Neuron (in vitro differentiated cells): ENCODE measurements around the gene ITGB5.
"Not testable (repeated sequence)": the region's sequence is repeated elsewhere in the genome, so short reads cannot be mapped to it uniquely, and the experiment has no call there.

Experiments used
- H2AFZ ChIP-seq: one replicate; pipeline ENCODE4 v1.6.1; 2013; ENCODE audit warnings: low read depth, mild to moderate bottlenecking, inconsistent platforms, low read length, moderate library complexity
- H3K27me3 ChIP-seq: one replicate; pipeline ENCODE4 v1.6.1; 2013; ENCODE audit warnings: low read length; ENCODE audit not compliant: insufficient read depth
- H3K36me3 ChIP-seq: one replicate; pipeline ENCODE4 v1.6.1; 2013; ENCODE audit warnings: low read length; ENCODE audit not compliant: insufficient read depth
- H3K4me1 ChIP-seq: one replicate; pipeline ENCODE4 v1.6.1; 2013; ENCODE audit warnings: low read length; ENCODE audit not compliant: insufficient read depth
- H3K4me3 ChIP-seq: 2 replicates; pipeline ENCODE4 v1.5.1; 2013; ENCODE audit warnings: mild to moderate bottlenecking, low read length, moderate library complexity
- H3K9me3 ChIP-seq: one replicate; pipeline ENCODE4 v1.6.1; 2013; ENCODE audit warnings: low read length

Gene ITGB5

GRCh38 chr3:124802702-124803101 lies 84.5 kb downstream of the ITGB5 start:
- H3K36me3 ChIP-seq: no peaks in the 10 kb centered on the region
- no peak overlapping the region for H3K4me3 ChIP-seq
- H2AFZ ChIP-seq: no peak overlapping the region
- H3K4me1 ChIP-seq: peaks cover 10% of the 10 kb centered on the region
- H3K9me3 ChIP-seq: no peaks in the 10 kb centered on the region
- H3K27me3 ChIP-seq: no peaks in the 10 kb centered on the region

GRCh38 chr3:124802061-124802698 lies 85.0 kb downstream of the ITGB5 start:
- Histone ChIP-seq H3K9me3 (no peaks in the 10 kb centered on the region), H3K4me1 (peaks cover 10% of the 10 kb centered on the region), H3K27me3 (no peaks in the 10 kb centered on the region), H2AFZ (no peak overlapping the region), H3K4me3 (no peak overlapping the region), H3K36me3 (no peaks in the 10 kb centered on the region)

- Histone ChIP-seq H3K27me3 (no peaks in the 10 kb centered on the region), H3K4me1 (peaks cover 10% of the 10 kb centered on the region), H3K36me3 (no peaks in the 10 kb centered on the region), H3K4me3 (no peak overlapping the region), H3K9me3 (no peaks in the 10 kb centered on the region), H2AFZ (no peak overlapping the region)
Observed at GRCh38 chr3:124800511-124801258, 86.5 kb downstream of the ITGB5 start.

GRCh38 chr3:124800076-124800475 lies 87.1 kb downstream of the ITGB5 start:
- H2AFZ ChIP-seq: no peak overlapping the region
- peaks cover 10% of the 10 kb centered on the region for H3K4me1 ChIP-seq
- no peaks in the 10 kb centered on the region for H3K36me3 ChIP-seq
- no peak overlapping the region for H3K4me3 ChIP-seq
- H3K27me3 ChIP-seq: no peaks in the 10 kb centered on the region
- no peaks in the 10 kb centered on the region for H3K9me3 ChIP-seq

- H3K9me3 ChIP-seq: no peaks in the 10 kb centered on the region
- no peak overlapping the region for H3K4me3 ChIP-seq
- no peaks in the 10 kb centered on the region for H3K27me3 ChIP-seq
- H2AFZ ChIP-seq: no peak overlapping the region
- peaks cover 10% of the 10 kb centered on the region for H3K4me1 ChIP-seq
- no peaks in the 10 kb centered on the region for H3K36me3 ChIP-seq
Observed at GRCh38 chr3:124799676-124800075, 87.5 kb downstream of the ITGB5 start.

- Histone ChIP-seq H3K4me1 (peaks cover 3% of the 10 kb centered on the region), H3K27me3 (no peaks in the 10 kb centered on the region), H2AFZ (no peak overlapping the region), H3K4me3 (no peak overlapping the region), H3K36me3 (no peaks in the 10 kb centered on the region), H3K9me3 (no peaks in the 10 kb centered on the region)
Observed at GRCh38 chr3:124797426-124797945, 89.7 kb downstream of the ITGB5 start.

GRCh38 chr3:124796477-124796876 lies 90.7 kb downstream of the ITGB5 start:
- Histone ChIP-seq H3K36me3 (no peaks in the 10 kb centered on the region), H3K4me3 (no peak overlapping the region)

GRCh38 chr3:124793054-124793739 lies 94.0 kb downstream of the ITGB5 start:
- Histone ChIP-seq H3K4me1 (no peaks in the 10 kb centered on the region), H3K36me3 (no peaks in the 10 kb centered on the region), H2AFZ (no peak overlapping the region), H3K9me3 (no peaks in the 10 kb centered on the region), H3K27me3 (no peaks in the 10 kb centered on the region), H3K4me3 (no peak overlapping the region)

More at GRCh38 chr3:124796477-124796876, 90.7 kb downstream of the ITGB5 start:
- no peak overlapping the region for H2AFZ ChIP-seq
- H3K9me3 ChIP-seq: no peaks in the 10 kb centered on the region
- H3K27me3 ChIP-seq: no peaks in the 10 kb centered on the region
- no peaks in the 10 kb centered on the region for H3K4me1 ChIP-seq

- Histone ChIP-seq H3K4me3 (no peak overlapping the region), H3K4me1 (no peaks in the 10 kb centered on the region), H2AFZ (no peak overlapping the region), H3K9me3 (no peaks in the 10 kb centered on the region), H3K27me3 (no peaks in the 10 kb centered on the region), H3K36me3 (no peaks in the 10 kb centered on the region)
Observed at GRCh38 chr3:124792341-124793040, 94.7 kb downstream of the ITGB5 start.

GRCh38 chr3:124791639-124792151 lies 95.5 kb downstream of the ITGB5 start:
- no peaks in the 10 kb centered on the region for H3K4me1 ChIP-seq
- no peak overlapping the region for H3K4me3 ChIP-seq
- no peak overlapping the region for H2AFZ ChIP-seq
- no peaks in the 10 kb centered on the region for H3K9me3 ChIP-seq
- no peaks in the 10 kb centered on the region for H3K27me3 ChIP-seq
- no peaks in the 10 kb centered on the region for H3K36me3 ChIP-seq

- H3K36me3 ChIP-seq: no peaks in the 10 kb centered on the region
- no peak overlapping the region for H2AFZ ChIP-seq
- no peaks in the 10 kb centered on the region for H3K9me3 ChIP-seq
- no peak overlapping the region for H3K4me3 ChIP-seq
- H3K27me3 ChIP-seq: no peaks in the 10 kb centered on the region
- H3K4me1 ChIP-seq: no peaks in the 10 kb centered on the region
Observed at GRCh38 chr3:124791142-124791541, 96.0 kb downstream of the ITGB5 start.

- not testable (repeated sequence) for H3K4me1 ChIP-seq, H3K9me3 ChIP-seq, H3K27me3 ChIP-seq, H3K4me3 ChIP-seq, H2AFZ ChIP-seq, H3K36me3 ChIP-seq
Observed at GRCh38 chr3:124789103-124789502, 98.1 kb downstream of the ITGB5 start.
